ENCODE data around the gene EID2B. TPM values are rescaled to one million over a fixed set of nuclear protein-coding genes. Genes with fewer than 3 reads are reported as not detected.

EID2B gene, protein sequence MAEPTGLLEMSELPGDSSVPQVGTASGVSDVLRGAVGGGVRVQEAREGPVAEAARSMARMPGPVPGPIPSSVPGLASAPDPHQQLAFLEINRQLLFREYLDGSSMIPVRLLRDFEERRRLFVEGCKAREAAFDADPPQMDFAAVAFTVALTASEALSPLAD
- 6.5 to 9.7 TPM (median 7.7 TPM) in 5 replicates for total RNA-seq (2022; extraction: Qiagen RNA extraction)

DNA sequence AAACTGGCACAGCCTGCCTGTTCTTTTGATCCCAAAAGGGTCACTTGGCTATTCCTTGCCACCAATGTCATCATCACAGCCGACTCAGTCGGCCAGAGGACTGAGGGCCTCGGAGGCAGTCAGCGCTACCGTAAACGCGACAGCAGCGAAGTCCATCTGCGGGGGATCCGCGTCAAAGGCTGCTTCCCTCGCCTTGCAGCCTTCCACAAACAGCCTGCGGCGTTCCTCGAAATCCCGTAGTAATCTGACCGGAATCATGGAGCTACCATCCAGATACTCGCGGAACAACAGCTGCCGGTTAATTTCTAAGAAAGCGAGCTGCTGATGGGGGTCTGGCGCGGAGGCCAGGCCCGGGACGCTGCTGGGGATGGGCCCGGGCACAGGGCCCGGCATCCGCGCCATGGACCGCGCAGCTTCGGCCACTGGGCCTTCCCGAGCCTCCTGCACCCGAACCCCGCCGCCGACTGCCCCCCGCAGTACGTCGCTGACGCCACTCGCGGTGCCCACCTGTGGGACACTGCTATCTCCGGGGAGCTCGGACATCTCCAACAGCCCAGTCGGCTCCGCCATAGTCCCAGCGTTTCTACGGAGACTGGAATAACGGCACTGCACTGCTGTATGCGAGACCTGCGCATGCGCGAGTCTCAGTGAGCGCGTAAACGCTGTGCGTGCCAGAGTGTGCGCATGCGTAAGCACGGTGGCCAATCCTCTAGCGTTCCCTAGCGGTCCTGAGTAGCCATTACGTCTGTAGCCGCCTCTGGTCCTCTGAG, at the start of gene EID2B:
TSS of gene EID2B (minus strand) at position 620 of the 770 bp plus-strand sequence. CDS start at position 570, 50 bp downstream.

GRCh38 chr19:39539518-39540332, 7.1 kb upstream of the EID2B start, which contains the start of gene EID2:
Gene EID2, minus strand, starts transcription at chr19:39540161. Its CDS starts 82 bp downstream, at chr19:39540079.

GRCh38 chr19:39514840-39515550, 17.7 kb downstream of the EID2B start, which contains the start of gene SELENOV:
Gene SELENOV, plus strand, starts transcription at chr19:39515139. Its CDS starts 74 bp downstream, at chr19:39515213.

GRCh38 chr19:39498798-39499642, 33.6 kb downstream of the EID2B start, which contains the start of gene DLL3:
Gene DLL3, plus strand, starts transcription at chr19:39498947. Its CDS starts 28 bp downstream, at chr19:39498975.

Other genes starting within 250 kb of the EID2B start
- gene IFNL1, start 236.4 kb downstream of the EID2B start, total RNA-seq (2022; extraction: Qiagen RNA extraction), result 0.11 TPM in 1 of 5 replicates, not detected in the others
- gene LRFN1, start 212.0 kb downstream of the EID2B start, total RNA-seq (2022; extraction: Qiagen RNA extraction), result 7.1 to 10.3 TPM (median 9.5 TPM) in 5 replicates
- gene GMFG, start 196.8 kb downstream of the EID2B start, total RNA-seq (2022; extraction: Qiagen RNA extraction), result 0.27 to 0.55 TPM (median 0.44 TPM) in 5 replicates
- 118 to 175 TPM (median 163 TPM) in 5 replicates for gene SAMD4B, start 190.4 kb downstream of the EID2B start, total RNA-seq (2022; extraction: Qiagen RNA extraction)
- 73.9 to 76.7 TPM (median 75.8 TPM) in 5 replicates for gene PAF1, start 141.7 kb downstream of the EID2B start, total RNA-seq (2022; extraction: Qiagen RNA extraction)
- gene MED29, start 141.5 kb downstream of the EID2B start, total RNA-seq (2022; extraction: Qiagen RNA extraction), result 72.3 to 77.0 TPM (median 74.1 TPM) in 5 replicates
- 193 to 296 TPM (median 229 TPM) in 5 replicates for gene ZFP36, start 126.0 kb downstream of the EID2B start, total RNA-seq (2022; extraction: Qiagen RNA extraction)
- 81.1 to 117 TPM (median 104 TPM) in 5 replicates for gene PLEKHG2, start 120.2 kb downstream of the EID2B start, total RNA-seq (2022; extraction: Qiagen RNA extraction)
- gene RPS16, start 96.9 kb downstream of the EID2B start, total RNA-seq (2022; extraction: Qiagen RNA extraction), result 6,355 to 7,942 TPM (median 7,642 TPM) in 5 replicates
- 171 to 194 TPM (median 177 TPM) in 5 replicates for gene SUPT5H, start 87.3 kb downstream of the EID2B start, total RNA-seq (2022; extraction: Qiagen RNA extraction)
- 176 to 224 TPM (median 211 TPM) in 5 replicates for gene TIMM50, start 52.0 kb downstream of the EID2B start, total RNA-seq (2022; extraction: Qiagen RNA extraction)
- gene DLL3, start 33.9 kb downstream of the EID2B start, total RNA-seq (2022; extraction: Qiagen RNA extraction), result 6.9 to 11.1 TPM (median 10.3 TPM) in 5 replicates
- not detected in 5 replicates for gene SELENOV, start 17.7 kb downstream of the EID2B start, total RNA-seq (2022; extraction: Qiagen RNA extraction)
- 32.7 to 45.7 TPM (median 42.6 TPM) in 5 replicates for gene EID2, start 7.3 kb upstream of the EID2B start, total RNA-seq (2022; extraction: Qiagen RNA extraction)
- not detected in 5 replicates for gene LGALS13, start 69.7 kb upstream of the EID2B start, total RNA-seq (2022; extraction: Qiagen RNA extraction)
- gene LGALS16, start 123.1 kb upstream of the EID2B start, total RNA-seq (2022; extraction: Qiagen RNA extraction), result not detected in 5 replicates
- gene LGALS14, start 171.6 kb upstream of the EID2B start, total RNA-seq (2022; extraction: Qiagen RNA extraction), result not detected in 5 replicates
- 0.23 TPM in 1 of 5 replicates, not detected in the others for gene CLC, start 205.2 kb upstream of the EID2B start, total RNA-seq (2022; extraction: Qiagen RNA extraction)
- not detected in 5 replicates for gene LEUTX, start 246.0 kb upstream of the EID2B start, total RNA-seq (2022; extraction: Qiagen RNA extraction)

Measured in A549 treated with AZD2906 at 1 μM for 4 hours (cell line).